ENCODE results near the gene KRTAP10-7. TPM values are rescaled to one million over a fixed set of nuclear protein-coding genes. Genes with fewer than 3 reads are reported as not detected.
A peak's percentile ranks its signal among the peaks of the same experiment; 100 is the strongest.

KRTAP10-7 gene
- total and polyA plus RNA-seq, 9 of the 15 experiments (the other 6 are each of a cell fraction or from before 2014, with no cell fraction given): not detected

- no TSS peak for BruUV-seq (replicated peaks)
These were observed 31.7 kb downstream of the KRTAP10-7 start for GRCh38 chr21:44632067-44632466.

More at GRCh38 chr21:44632067-44632466, 31.7 kb downstream of the KRTAP10-7 start:
- Histone ChIP-seq H3K79me2 (ENCODE audit: control insufficient read depth, insufficient read depth, low read length) (no peaks in the 10 kb centered on the region), H3K4me1 (replicated peaks in 1 of 2; ENCODE audit: control insufficient read depth in 2 of 2, insufficient read depth in 2 of 2, low read length in 2 of 2) (no peaks in the 10 kb centered on the region), H3K4me2 (ENCODE audit: insufficient read depth, low read length) (no peak overlapping the region), H3K4me3 (no peak overlapping the region), H4K20me1 (replicated peaks; ENCODE audit: control insufficient read depth, insufficient read depth, low read length) (no peaks in the 10 kb centered on the region), H2AFZ (ENCODE audit: low read depth, low read length) (no peak overlapping the region), H3K27me3 (ENCODE audit: control insufficient read depth in 2 of 2, insufficient read depth in 2 of 2, low read length in 2 of 2) (peaks cover 0 to 12% of the 10 kb centered on the region in 2 experiments; a peak in 2 of 5 replicates), H3K9me3 (replicated peaks; ENCODE audit: control insufficient read depth, insufficient read depth, low read depth, low read length) (peaks cover 5% of the 10 kb centered on the region; the same call in 1 of the 2 replicates), H3K9ac (ENCODE audit: insufficient read depth in 1 of 2, low read depth in 2 of 2, low read length in 2 of 2) (no peak overlapping the region), H3K27ac (ENCODE audit: extremely low read depth, low read depth, low read length) (no peak overlapping the region), H3K36me3 (ENCODE audit: control insufficient read depth, insufficient read depth, low read length) (no peaks in the 10 kb centered on the region), H3K9me1 (ENCODE audit: control insufficient read depth, insufficient read depth, low read length) (no peaks in the 10 kb centered on the region)
- ChIA-PET CTCF (ENCODE audit: low intra/inter-chr PET ratio) (no interaction called here), POLR2A (no interaction called here)
- TF ChIP-seq ZNF518B (CRISPR knock-in tag; IDR thresholded peaks at IDR 0.05): no peak
- TF ChIP-seq TRIM28 (IDR thresholded peaks at IDR 0.05): peak; percentile 84
- TF ChIP-seq NFYB (IDR thresholded peaks at IDR 0.05; ENCODE audit: extremely low read depth, insufficient read length): no peak
- TF ChIP-seq ZNF280A (IDR thresholded peaks at IDR 0.05; ENCODE audit: low read depth, partially characterized antibody): peak; percentile 50
- TF ChIP-seq ZFP36 (IDR thresholded peaks at IDR 0.05; ENCODE audit: low read depth, low read length, partially characterized antibody): no peak
- TF ChIP-seq TCFL5 (CRISPR knock-in tag; conservative IDR thresholded peaks at IDR 0.05): no peak
- TF ChIP-seq CBX3 (IDR thresholded peaks at IDR 0.05; ENCODE audit: borderline replicate concordance in 1 of 2, low read length in 2 of 2): 0 out of 3 replicates have a peak, but pooled peaks of 1 of the 2 experiments have one; percentile 70
- in situ Hi-C loops (cut with MboI) (no loop called here), intact Hi-C loops (cut with micrococcal nuclease) (no loop called here)
- peak; percentile 26 for FAIRE-seq
- WGBS (ENCODE audit: insufficient coverage, low coverage, missing lambda C conversion rate): 0% methylated on average over 1 of the region's 1 CpG
- no peak for DNase-seq (ENCODE audit: extremely low read depth in 1 of 4, low spot score in 3 of 4)
- no peak for ATAC-seq
